GM12892 (cell line): ENCODE data around the gene NUPR1.

Experiments
- POLR2A ChIP-seq: IDR thresholded peaks from 2 replicates; pipeline ENCODE4 v1.6.1; 2011; ENCODE audit warnings: low read depth, low read length, control low read depth
- POLR2AphosphoS5 ChIP-seq: IDR thresholded peaks from 2 replicates; pipeline ENCODE4 v1.6.1; 2011; ENCODE audit warnings: low read depth, low read length, control low read depth
- TAF1 ChIP-seq: IDR thresholded peaks from 2 replicates; pipeline ENCODE4 v1.6.1; 2011; ENCODE audit warnings: low read depth, mild to moderate bottlenecking, control low read depth, low read length, borderline replicate concordance

GRCh38 chr16:28554634-28555423 is 16.1 kb upstream of the NUPR1 start:
- TF ChIP-seq POLR2A (no peak), POLR2AphosphoS5 (no peak), TAF1 (no peak)
